Measurements from ENCODE around the gene ARHGEF28. TPM values are rescaled to one million over a fixed set of nuclear protein-coding genes. Genes with fewer than 3 reads are reported as not detected.

ARHGEF28 gene
- total RNA-seq, 2 donors from 2014 or later, result 0.05 TPM; not detected in 1

DNA sequence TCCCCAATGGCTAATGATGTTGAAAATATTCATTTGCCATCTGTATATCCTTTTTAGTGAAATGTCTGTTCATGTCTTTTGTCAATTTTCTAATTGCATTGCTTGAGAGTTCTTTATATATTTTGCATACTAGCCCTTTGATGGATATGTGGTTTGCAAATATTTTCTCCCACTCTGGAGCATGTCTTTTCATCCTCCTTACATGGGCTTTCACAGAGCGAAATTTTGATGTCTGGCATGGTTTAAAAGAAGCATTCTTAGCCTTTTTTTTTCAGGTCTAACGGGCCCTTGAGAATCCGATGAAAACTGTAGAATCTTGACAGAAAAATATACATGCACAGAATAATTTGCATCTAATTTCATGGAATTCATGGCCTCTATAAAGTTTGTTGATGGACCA lies 44.7 kb downstream of the ARHGEF28 start:
- no peak for DNase-seq (ENCODE audit: low spot score in 2 of 2)
- ATAC-seq, result no peak
- H3K27ac Mint-ChIP-seq, result no peak overlapping the region
- H3K36me3 Mint-ChIP-seq, result no peaks in the 10 kb centered on the region
- no peaks in the 10 kb centered on the region for H3K9me3 Mint-ChIP-seq

- Mint-ChIP-seq H3K27ac (no peak overlapping the region), H3K9me3 (no peaks in the 10 kb centered on the region), H3K36me3 (no peaks in the 10 kb centered on the region)
- ATAC-seq (no peak), DNase-seq (ENCODE audit: low spot score in 2 of 2) (no peak)
These were observed 46.1 kb downstream of the ARHGEF28 start for GRCh38 chr5:73672132-73672531.

DNA sequence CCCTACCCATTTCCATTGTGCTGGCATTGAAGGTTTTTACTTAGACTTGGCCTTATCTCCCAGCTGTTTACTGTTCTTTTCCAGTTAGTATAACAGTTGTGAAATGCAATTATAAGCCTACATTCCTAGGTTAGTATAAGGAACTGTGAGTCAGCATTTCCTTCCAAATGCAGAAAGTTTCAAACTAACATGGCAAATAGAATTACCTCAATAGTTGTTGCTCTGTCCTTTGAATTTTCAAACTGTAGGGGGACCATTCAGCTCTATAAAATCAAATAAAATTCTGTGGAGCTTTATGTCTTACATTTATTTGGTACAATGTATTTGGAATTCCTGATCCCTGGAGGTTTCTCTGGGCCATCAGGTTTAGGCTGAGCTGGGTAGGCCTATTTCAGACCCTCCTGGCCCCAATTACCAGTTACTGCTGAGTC lies 47.2 kb downstream of the ARHGEF28 start:
- no peaks in the 10 kb centered on the region for H3K36me3 Mint-ChIP-seq
- ATAC-seq (no peak), DNase-seq (ENCODE audit: low spot score in 2 of 2) (no peak)
- H3K9me3 Mint-ChIP-seq, result no peaks in the 10 kb centered on the region
- H3K27ac Mint-ChIP-seq, result no peak overlapping the region

DNA sequence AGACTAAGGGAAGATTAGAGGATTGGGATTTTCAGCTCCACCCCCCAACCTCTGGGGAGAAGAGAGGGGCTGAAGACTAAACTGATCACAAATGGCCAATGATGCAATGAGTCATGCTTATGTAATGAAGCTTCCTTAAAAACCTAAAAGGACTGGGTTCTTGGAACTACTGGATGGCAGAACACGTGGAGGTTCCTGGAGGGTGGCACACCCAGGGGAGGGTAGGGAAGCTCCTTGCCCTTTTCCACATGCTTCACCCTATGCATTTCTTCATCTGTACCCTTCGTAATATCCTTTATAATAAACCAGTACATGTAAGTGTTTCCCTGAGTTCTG lies 48.6 kb downstream of the ARHGEF28 start:
- ATAC-seq (no peak), DNase-seq (ENCODE audit: low spot score in 2 of 2) (no peak)
- no peaks in the 10 kb centered on the region for H3K9me3 Mint-ChIP-seq
- H3K27ac Mint-ChIP-seq, result no peak overlapping the region
- H3K36me3 Mint-ChIP-seq, result no peaks in the 10 kb centered on the region

DNA sequence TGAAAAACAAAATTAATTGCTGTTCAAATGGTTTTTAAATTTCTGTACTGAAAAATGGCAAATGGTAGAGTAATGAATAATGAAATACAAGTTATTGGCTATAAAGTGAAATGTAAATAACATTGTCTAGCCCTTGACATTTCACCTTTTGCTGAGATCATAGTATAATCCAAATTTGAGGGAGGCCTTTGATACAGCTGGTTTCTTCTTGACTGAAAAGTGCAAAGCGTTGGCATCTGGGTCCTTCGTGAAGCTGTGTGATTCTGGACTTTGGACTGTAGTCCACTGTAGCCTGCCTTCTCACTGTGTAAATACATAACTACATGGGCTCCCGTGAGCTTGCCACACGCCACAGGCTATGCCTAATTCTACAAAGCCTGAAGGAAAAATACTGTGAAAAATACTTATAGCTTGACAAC lies 52.3 kb downstream of the ARHGEF28 start:
- no peaks in the 10 kb centered on the region for H3K36me3 Mint-ChIP-seq
- no peaks in the 10 kb centered on the region for H3K9me3 Mint-ChIP-seq
- no peak overlapping the region for H3K27ac Mint-ChIP-seq
- DNase-seq (ENCODE audit: low spot score in 2 of 2) (no peak), ATAC-seq (no peak)

DNA sequence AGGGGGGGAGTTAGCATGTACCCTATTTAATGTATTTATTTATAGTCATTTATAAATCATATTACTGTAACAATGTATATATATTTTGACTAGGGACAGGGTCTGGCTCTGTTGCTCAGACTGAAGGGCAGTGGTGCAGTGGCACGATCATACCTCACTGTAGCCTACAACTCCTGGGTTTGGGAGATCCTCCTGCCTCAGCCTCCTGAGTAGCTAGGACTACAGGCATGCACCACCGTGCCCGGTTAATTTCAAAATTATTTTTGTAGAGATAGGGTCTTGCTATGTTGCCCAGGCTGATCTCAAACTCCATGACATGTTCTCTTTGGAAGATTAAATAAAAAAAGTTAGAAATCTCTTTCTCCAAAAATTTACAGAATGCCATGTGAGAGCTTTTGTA lies 52.8 kb downstream of the ARHGEF28 start:
- ATAC-seq (no peak), DNase-seq (ENCODE audit: low spot score in 2 of 2) (no peak)
- no peaks in the 10 kb centered on the region for H3K9me3 Mint-ChIP-seq
- H3K27ac Mint-ChIP-seq, result no peak overlapping the region
- H3K36me3 Mint-ChIP-seq, result no peaks in the 10 kb centered on the region

DNA sequence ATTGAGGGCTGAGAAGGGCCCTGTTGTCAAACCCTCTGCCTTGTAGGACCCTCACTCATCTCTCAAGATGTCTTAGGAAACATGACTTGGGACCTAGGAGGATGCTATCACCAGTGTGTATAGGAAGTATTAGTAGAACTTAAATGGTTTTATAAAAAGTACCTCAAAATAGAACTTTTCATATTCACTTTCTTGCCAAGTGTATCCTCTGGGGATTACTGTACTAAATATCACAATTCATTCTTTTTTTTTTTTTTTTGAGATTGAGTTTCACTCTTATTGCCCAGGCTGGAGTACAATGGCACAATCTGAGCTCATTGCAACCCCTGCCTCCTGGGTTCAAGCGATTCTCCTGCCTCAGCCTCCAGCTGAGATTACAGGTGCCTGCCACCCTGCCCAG lies 56.2 kb downstream of the ARHGEF28 start:
- DNase-seq (ENCODE audit: low spot score in 2 of 2) (no peak), ATAC-seq (no peak)
- no peaks in the 10 kb centered on the region for H3K36me3 Mint-ChIP-seq
- no peaks in the 10 kb centered on the region for H3K9me3 Mint-ChIP-seq
- H3K27ac Mint-ChIP-seq, result no peak overlapping the region

DNA sequence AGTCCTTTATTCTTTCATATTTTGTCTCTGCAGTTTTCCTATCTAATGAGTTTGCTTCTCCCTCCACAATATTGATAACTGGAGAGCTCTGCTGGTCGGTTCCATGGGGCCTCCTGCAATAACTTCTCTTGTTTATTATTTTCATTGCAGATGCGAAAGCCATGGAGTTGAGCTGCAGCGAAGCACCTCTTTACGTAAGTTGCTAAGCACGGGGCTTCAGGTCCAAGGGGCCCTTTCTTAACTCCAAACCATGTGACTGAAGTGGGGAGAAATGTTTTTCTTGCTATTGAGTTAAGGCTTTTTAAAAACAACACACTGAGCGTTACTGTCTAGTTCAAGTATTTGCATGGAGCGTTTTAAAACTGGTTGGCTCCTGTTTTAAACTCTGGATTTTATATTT lies 58.7 kb downstream of the ARHGEF28 start:
- no peak for ATAC-seq
- Mint-ChIP-seq H3K27ac (no peak overlapping the region), H3K36me3 (no peaks in the 10 kb centered on the region), H3K9me3 (no peaks in the 10 kb centered on the region)
- DNase-seq (ENCODE audit: low spot score in 2 of 2), result no peak

DNA sequence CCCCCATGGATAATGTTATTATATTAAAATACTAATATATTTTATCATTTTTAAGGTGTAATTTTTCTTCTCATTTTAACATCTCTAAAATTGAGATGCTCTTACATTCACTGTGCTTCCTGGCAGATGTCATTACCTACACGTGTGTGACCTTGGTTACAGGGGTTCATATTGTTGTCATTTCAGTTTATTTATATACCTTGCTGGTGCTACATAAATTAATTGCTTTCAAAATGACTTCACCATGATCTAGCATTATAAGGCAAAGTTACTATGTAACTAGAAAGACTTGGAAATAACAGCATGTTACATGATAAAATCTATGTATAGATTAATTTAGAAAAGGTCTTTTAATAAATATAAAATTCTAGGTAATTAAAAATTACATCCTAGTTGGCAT lies 60.9 kb downstream of the ARHGEF28 start:
- DNase-seq (ENCODE audit: low spot score in 2 of 2) (no peak), ATAC-seq (no peak)
- Mint-ChIP-seq H3K36me3 (no peaks in the 10 kb centered on the region), H3K9me3 (no peaks in the 10 kb centered on the region), H3K27ac (no peak overlapping the region)

GRCh38 chr5:73687357-73687756 lies 61.4 kb downstream of the ARHGEF28 start:
- Mint-ChIP-seq H3K9me3 (no peaks in the 10 kb centered on the region), H3K27ac (no peak overlapping the region), H3K36me3 (no peaks in the 10 kb centered on the region)
- ATAC-seq (no peak), DNase-seq (ENCODE audit: low spot score in 2 of 2) (no peak)

- no peak overlapping the region for H3K27ac Mint-ChIP-seq
- no peaks in the 10 kb centered on the region for H3K9me3 Mint-ChIP-seq
- no peak for DNase-seq (ENCODE audit: low spot score in 2 of 2)
- ATAC-seq, result no peak
- no peaks in the 10 kb centered on the region for H3K36me3 Mint-ChIP-seq
These were observed 64.0 kb downstream of the ARHGEF28 start for GRCh38 chr5:73690015-73690414.

DNA sequence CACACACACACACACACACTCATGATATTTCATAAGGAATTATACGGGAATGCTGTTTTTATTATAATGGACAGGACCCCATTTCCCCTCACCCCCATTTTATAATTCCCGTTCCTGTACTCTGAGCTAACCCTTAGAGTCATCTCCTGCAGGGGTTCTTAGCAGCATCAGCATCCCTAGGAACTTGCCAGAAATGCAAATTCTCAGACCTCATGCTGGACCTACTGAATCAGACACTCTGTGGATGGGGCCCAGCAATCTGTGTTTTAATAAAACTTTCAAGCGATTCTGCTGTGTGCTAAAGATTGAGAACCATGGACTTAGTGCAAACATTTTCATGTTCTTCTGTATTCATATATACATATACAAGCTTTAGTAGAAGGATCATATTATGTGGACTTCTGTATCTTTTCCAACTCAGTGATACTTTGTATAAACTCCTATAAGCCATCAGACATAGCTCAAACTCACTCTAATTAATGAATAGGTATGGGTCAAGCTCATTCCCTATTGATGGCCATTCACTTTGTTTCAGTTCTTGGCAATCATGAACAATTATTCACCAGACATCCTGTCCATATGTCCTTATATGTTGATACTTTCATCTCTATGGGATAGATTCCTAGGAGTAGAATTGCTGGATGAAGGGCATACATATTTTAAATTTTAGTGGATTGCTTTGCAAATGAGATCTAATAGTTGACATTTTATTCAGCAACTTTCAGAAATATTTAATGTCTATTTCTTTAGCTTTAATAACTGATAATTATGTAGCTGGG lies 65.5 kb downstream of the ARHGEF28 start:
- Mint-ChIP-seq H3K36me3 (no peaks in the 10 kb centered on the region), H3K27ac (no peak overlapping the region), H3K9me3 (no peaks in the 10 kb centered on the region)
- DNase-seq (ENCODE audit: low spot score in 2 of 2) (no peak), ATAC-seq (no peak)

- Mint-ChIP-seq H3K36me3 (no peaks in the 10 kb centered on the region), H3K9me3 (no peaks in the 10 kb centered on the region), H3K27ac (no peak overlapping the region)
- DNase-seq (ENCODE audit: low spot score in 2 of 2), result no peak
- ATAC-seq, result peak in 1 of 2 donors; percentile 50
These were observed 66.2 kb downstream of the ARHGEF28 start for GRCh38 chr5:73692166-73692640.

- no peaks in the 10 kb centered on the region for H3K9me3 Mint-ChIP-seq
- no peak overlapping the region for H3K27ac Mint-ChIP-seq
- DNase-seq (ENCODE audit: low spot score in 2 of 2) (no peak), ATAC-seq (no peak)
- no peaks in the 10 kb centered on the region for H3K36me3 Mint-ChIP-seq
These were observed 67.0 kb downstream of the ARHGEF28 start for GRCh38 chr5:73692981-73693380.

GRCh38 chr5:73693573-73694061 lies 67.6 kb downstream of the ARHGEF28 start:
- Mint-ChIP-seq H3K27ac (no peak overlapping the region), H3K36me3 (no peaks in the 10 kb centered on the region), H3K9me3 (no peaks in the 10 kb centered on the region)
- DNase-seq (ENCODE audit: low spot score in 2 of 2) (no peak), ATAC-seq (no peak)

DNA sequence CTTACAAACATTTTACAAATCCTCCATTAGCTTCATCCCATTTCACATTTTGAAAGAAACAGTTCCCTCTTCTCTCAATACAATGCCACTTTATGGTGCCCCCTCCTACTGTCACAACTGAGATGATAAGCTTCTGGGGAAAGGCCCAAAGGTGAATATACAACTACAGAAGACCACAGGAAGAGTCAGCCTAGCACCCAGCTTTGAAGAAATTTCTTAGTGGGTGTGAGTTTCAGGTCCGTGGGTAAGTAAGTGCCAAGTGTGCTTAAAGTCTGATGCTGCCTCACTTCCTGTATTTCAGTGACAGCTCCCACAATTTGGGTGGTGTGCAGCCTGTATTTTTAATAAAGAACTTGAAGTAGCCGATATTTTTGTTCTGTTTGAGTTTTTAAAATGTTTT lies 68.1 kb downstream of the ARHGEF28 start:
- ATAC-seq (peak; percentile 67 to 88), DNase-seq (ENCODE audit: low spot score in 2 of 2) (no peak)
- Mint-ChIP-seq H3K27ac (no peak overlapping the region), H3K36me3 (no peaks in the 10 kb centered on the region), H3K9me3 (no peaks in the 10 kb centered on the region)

- no peak for DNase-seq (ENCODE audit: low spot score in 2 of 2)
- Mint-ChIP-seq H3K27ac (no peak overlapping the region), H3K36me3 (no peaks in the 10 kb centered on the region), H3K9me3 (no peaks in the 10 kb centered on the region)
- ATAC-seq, result no peak
These were observed 72.0 kb downstream of the ARHGEF28 start for GRCh38 chr5:73698011-73698410.

GRCh38 chr5:73701566-73701965 lies 75.6 kb downstream of the ARHGEF28 start:
- no peak for ATAC-seq
- H3K27ac Mint-ChIP-seq, result no peak overlapping the region
- no peaks in the 10 kb centered on the region for H3K36me3 Mint-ChIP-seq
- peaks cover 0 to 3% of the 10 kb centered on the region in 2 donors for H3K9me3 Mint-ChIP-seq
- DNase-seq (ENCODE audit: low spot score in 2 of 2), result no peak
